ENCODE measurements around the gene UBTD2. TPM values are rescaled to one million over a fixed set of nuclear protein-coding genes. Genes with fewer than 3 reads are reported as not detected.
"Not testable (repeated sequence)": the region's sequence is repeated elsewhere in the genome, so short reads cannot be mapped to it uniquely, and the experiment has no call there.

Gene UBTD2
- total and polyA plus RNA-seq, 11 donors, result 5.0 to 13.3 (median 9.7) TPM

GRCh38 chr5:172211676-172212075 is 71.9 kb downstream of the UBTD2 start:
- no peaks in the 10 kb centered on the region for H3K27me3 ChIP-seq
- ATAC-seq (no peak), DNase-seq (no peak)
- no peak overlapping the region for H3K27ac ChIP-seq
- TF ChIP-seq CTCF (IDR thresholded peaks at IDR 0.05), result no peak
- no peak for TF ChIP-seq POLR2A (IDR thresholded peaks at IDR 0.05)
- 93 to 95% (median 94%) methylated on average over 8 of the region's 8 CpGs for WGBS, 4 donors
- no peaks in the 10 kb centered on the region for H3K9me3 ChIP-seq
- peaks cover 0 to 48% (median 21%) of the 10 kb centered on the region in 9 donors for H3K36me3 ChIP-seq
- no peak overlapping the region for H3K4me3 ChIP-seq
- peaks cover 0 to 13% (median 0%) of the 10 kb centered on the region in 12 donors for H3K4me1 ChIP-seq
- intact Hi-C loops (cut with DNase I), result no loop called here

- ATAC-seq (no peak), DNase-seq (no peak)
- WGBS, 4 donors, result 94 to 99% (median 95%) methylated on average over 2 of the region's 2 CpGs
- Histone ChIP-seq H3K9me3 (no peaks in the 10 kb centered on the region), H3K27ac (no peak overlapping the region), H3K27me3 (no peaks in the 10 kb centered on the region), H3K4me3 (no peak overlapping the region), H3K36me3 (peaks cover 0 to 48% (median 21%) of the 10 kb centered on the region in 9 donors), H3K4me1 (peaks cover 0 to 14% (median 0%) of the 10 kb centered on the region in 12 donors)
- intact Hi-C loops (cut with DNase I), result no loop called here
- no peak for TF ChIP-seq CTCF (IDR thresholded peaks at IDR 0.05)
- no peak for TF ChIP-seq POLR2A (IDR thresholded peaks at IDR 0.05)
Observed at GRCh38 chr5:172209714-172210113, 73.8 kb downstream of the UBTD2 start.

GRCh38 chr5:172207511-172207910 is 76.1 kb downstream of the UBTD2 start:
- no peak overlapping the region for H3K4me3 ChIP-seq
- no peaks in the 10 kb centered on the region for H3K9me3 ChIP-seq
- no peak for TF ChIP-seq CTCF (IDR thresholded peaks at IDR 0.05)
- no peak for TF ChIP-seq POLR2A (IDR thresholded peaks at IDR 0.05)
- no peak for DNase-seq
- no peak overlapping the region for H3K27ac ChIP-seq
- 69 to 90% (median 78%) methylated on average over 3 of the region's 3 CpGs for WGBS, 4 donors
- no peaks in the 10 kb centered on the region for H3K27me3 ChIP-seq
- no peak for ATAC-seq
- H3K4me1 ChIP-seq, result peaks cover 0 to 14% (median 0%) of the 10 kb centered on the region in 12 donors
- H3K36me3 ChIP-seq, result peaks cover 0 to 33% (median 20%) of the 10 kb centered on the region in 9 donors
- intact Hi-C loops (cut with DNase I), result no loop called here

GRCh38 chr5:172205984-172206383 is 77.6 kb downstream of the UBTD2 start:
- Histone ChIP-seq H3K4me1 (peaks cover 0 to 14% (median 0%) of the 10 kb centered on the region in 12 donors), H3K36me3 (peaks cover 0 to 21% (median 9%) of the 10 kb centered on the region in 9 donors)
- DNase-seq; H3K4me3 ChIP-seq; H3K27me3 ChIP-seq; ATAC-seq; H3K27ac ChIP-seq; H3K9me3 ChIP-seq; intact Hi-C loops (cut with DNase I): not testable (repeated sequence)
- WGBS, 4 donors, result 94 to 95% (median 95%) methylated on average over 11 of the region's 11 CpGs

- Histone ChIP-seq H3K4me3 (no peak overlapping the region), H3K4me1 (peaks cover 0 to 5% (median 0%) of the 10 kb centered on the region in 12 donors), H3K9me3 (no peaks in the 10 kb centered on the region), H3K36me3 (no peaks in the 10 kb centered on the region), H3K27ac (no peak overlapping the region), H3K27me3 (no peaks in the 10 kb centered on the region)
- TF ChIP-seq CTCF (IDR thresholded peaks at IDR 0.05), result no peak
- no peak for TF ChIP-seq POLR2A (IDR thresholded peaks at IDR 0.05)
- intact Hi-C loops (cut with DNase I), result no loop called here
- ATAC-seq (no peak), DNase-seq (no peak)
- 88 to 95% (median 90%) methylated on average over 6 of the region's 6 CpGs for WGBS, 4 donors
Observed at GRCh38 chr5:172200476-172200875, 83.1 kb downstream of the UBTD2 start.

All from heart left ventricle (tissue), 16 donors.